ENCODE measurements around the gene FBH1.

The FBH1 gene

GRCh38 chr10:5917305-5917704 is 27.3 kb downstream of the FBH1 start:
- Histone ChIP-seq H3K36me3 (ENCODE audit: control insufficient read depth, insufficient read depth, low read length) (peaks cover 33% of the 10 kb centered on the region), H3K4me3 (ENCODE audit: low read length) (no peak overlapping the region), H3K9me3 (ENCODE audit: control insufficient read depth, insufficient read depth, low read length) (no peaks in the 10 kb centered on the region), H3K4me1 (ENCODE audit: control insufficient read depth, insufficient read depth, low read length) (no peaks in the 10 kb centered on the region), H3K27me3 (ENCODE audit: control insufficient read depth, insufficient read depth, low read length) (no peaks in the 10 kb centered on the region), H3K27ac (ENCODE audit: low read length) (no peak overlapping the region)
- no CpG with 5 or more reads among the region's 13 CpGs for WGBS (ENCODE audit: insufficient coverage, insufficient read length)
- DNase-seq (ENCODE audit: low read depth, low spot score): no peak

- Histone ChIP-seq H3K9me3 (ENCODE audit: control insufficient read depth, insufficient read depth, low read length) (no peaks in the 10 kb centered on the region), H3K27ac (ENCODE audit: low read length) (no peak overlapping the region), H3K27me3 (ENCODE audit: control insufficient read depth, insufficient read depth, low read length) (no peaks in the 10 kb centered on the region), H3K4me3 (ENCODE audit: low read length) (no peak overlapping the region), H3K4me1 (ENCODE audit: control insufficient read depth, insufficient read depth, low read length) (no peaks in the 10 kb centered on the region), H3K36me3 (ENCODE audit: control insufficient read depth, insufficient read depth, low read length) (peaks cover 36% of the 10 kb centered on the region)
- DNase-seq (ENCODE audit: low read depth, low spot score): no peak
- WGBS (ENCODE audit: insufficient coverage, insufficient read length): no CpG with 5 or more reads among the region's 4 CpGs
Measured at GRCh38 chr10:5918763-5919162, 28.7 kb downstream of the FBH1 start.

- WGBS (ENCODE audit: insufficient coverage, insufficient read length): no CpG with 5 or more reads among the region's 7 CpGs
- Histone ChIP-seq H3K27ac (ENCODE audit: low read length) (no peak overlapping the region), H3K9me3 (ENCODE audit: control insufficient read depth, insufficient read depth, low read length) (no peaks in the 10 kb centered on the region), H3K36me3 (ENCODE audit: control insufficient read depth, insufficient read depth, low read length) (peaks cover 34% of the 10 kb centered on the region), H3K4me1 (ENCODE audit: control insufficient read depth, insufficient read depth, low read length) (no peaks in the 10 kb centered on the region), H3K27me3 (ENCODE audit: control insufficient read depth, insufficient read depth, low read length) (no peaks in the 10 kb centered on the region), H3K4me3 (ENCODE audit: low read length) (no peak overlapping the region)
- no peak for DNase-seq (ENCODE audit: low read depth, low spot score)
Measured at GRCh38 chr10:5919568-5919967, 29.5 kb downstream of the FBH1 start.

- DNase-seq (ENCODE audit: low read depth, low spot score): no peak
- H3K9me3 ChIP-seq (ENCODE audit: control insufficient read depth, insufficient read depth, low read length): no peaks in the 10 kb centered on the region
- H3K36me3 ChIP-seq (ENCODE audit: control insufficient read depth, insufficient read depth, low read length): peaks cover 31% of the 10 kb centered on the region
- no peak overlapping the region for H3K4me3 ChIP-seq (ENCODE audit: low read length)
- WGBS (ENCODE audit: insufficient coverage, insufficient read length): no CpG with 5 or more reads among the region's 5 CpGs
- no peak overlapping the region for H3K27ac ChIP-seq (ENCODE audit: low read length)
- no peaks in the 10 kb centered on the region for H3K27me3 ChIP-seq (ENCODE audit: control insufficient read depth, insufficient read depth, low read length)
- no peaks in the 10 kb centered on the region for H3K4me1 ChIP-seq (ENCODE audit: control insufficient read depth, insufficient read depth, low read length)
Measured at GRCh38 chr10:5921746-5922145, 31.7 kb downstream of the FBH1 start.

GRCh38 chr10:5924889-5925288 is 34.8 kb downstream of the FBH1 start:
- no peak overlapping the region for H3K4me3 ChIP-seq (ENCODE audit: low read length)
- DNase-seq (ENCODE audit: low read depth, low spot score): no peak
- no peak overlapping the region for H3K27ac ChIP-seq (ENCODE audit: low read length)
- peaks cover 32% of the 10 kb centered on the region for H3K36me3 ChIP-seq (ENCODE audit: control insufficient read depth, insufficient read depth, low read length)
- H3K4me1 ChIP-seq (ENCODE audit: control insufficient read depth, insufficient read depth, low read length): no peaks in the 10 kb centered on the region
- whole genome bisulfite sequencing (ENCODE audit: insufficient coverage, insufficient read length): no CpG with 5 or more reads among the region's 10 CpGs
- no peaks in the 10 kb centered on the region for H3K9me3 ChIP-seq (ENCODE audit: control insufficient read depth, insufficient read depth, low read length)
- no peaks in the 10 kb centered on the region for H3K27me3 ChIP-seq (ENCODE audit: control insufficient read depth, insufficient read depth, low read length)

GRCh38 chr10:5927306-5927705 is 37.3 kb downstream of the FBH1 start:
- WGBS (ENCODE audit: insufficient coverage, insufficient read length): no CpG with 5 or more reads among the region's 8 CpGs
- no peak overlapping the region for H3K4me3 ChIP-seq (ENCODE audit: low read length)
- H3K9me3 ChIP-seq (ENCODE audit: control insufficient read depth, insufficient read depth, low read length): no peaks in the 10 kb centered on the region
- no peaks in the 10 kb centered on the region for H3K27me3 ChIP-seq (ENCODE audit: control insufficient read depth, insufficient read depth, low read length)
- H3K4me1 ChIP-seq (ENCODE audit: control insufficient read depth, insufficient read depth, low read length): no peaks in the 10 kb centered on the region
- H3K36me3 ChIP-seq (ENCODE audit: control insufficient read depth, insufficient read depth, low read length): peaks cover 26% of the 10 kb centered on the region
- no peak for DNase-seq (ENCODE audit: low read depth, low spot score)
- H3K27ac ChIP-seq (ENCODE audit: low read length): no peak overlapping the region

GRCh38 chr10:5929442-5929841 is 39.4 kb downstream of the FBH1 start:
- H3K4me1 ChIP-seq (ENCODE audit: control insufficient read depth, insufficient read depth, low read length): no peaks in the 10 kb centered on the region
- no peak overlapping the region for H3K4me3 ChIP-seq (ENCODE audit: low read length)
- no peak for DNase-seq (ENCODE audit: low read depth, low spot score)
- H3K27ac ChIP-seq (ENCODE audit: low read length): no peak overlapping the region
- no peaks in the 10 kb centered on the region for H3K9me3 ChIP-seq (ENCODE audit: control insufficient read depth, insufficient read depth, low read length)
- H3K27me3 ChIP-seq (ENCODE audit: control insufficient read depth, insufficient read depth, low read length): no peaks in the 10 kb centered on the region
- H3K36me3 ChIP-seq (ENCODE audit: control insufficient read depth, insufficient read depth, low read length): peaks cover 19% of the 10 kb centered on the region; the same call in 1 of the 2 replicates
- no CpG with 5 or more reads among the region's 8 CpGs for WGBS (ENCODE audit: insufficient coverage, insufficient read length)

GRCh38 chr10:5930272-5930671 is 40.2 kb downstream of the FBH1 start:
- Histone ChIP-seq H3K4me1 (ENCODE audit: control insufficient read depth, insufficient read depth, low read length) (no peaks in the 10 kb centered on the region), H3K36me3 (ENCODE audit: control insufficient read depth, insufficient read depth, low read length) (peaks cover 19% of the 10 kb centered on the region; the same call in 1 of the 2 replicates), H3K27me3 (ENCODE audit: control insufficient read depth, insufficient read depth, low read length) (no peaks in the 10 kb centered on the region), H3K4me3 (ENCODE audit: low read length) (no peak overlapping the region), H3K9me3 (ENCODE audit: control insufficient read depth, insufficient read depth, low read length) (no peaks in the 10 kb centered on the region), H3K27ac (ENCODE audit: low read length) (no peak overlapping the region)
- no peak for DNase-seq (ENCODE audit: low read depth, low spot score)
- WGBS (ENCODE audit: insufficient coverage, insufficient read length): no CpG with 5 or more reads among the region's 11 CpGs

- no peak for DNase-seq (ENCODE audit: low read depth, low spot score)
- Histone ChIP-seq H3K4me1 (ENCODE audit: control insufficient read depth, insufficient read depth, low read length) (no peaks in the 10 kb centered on the region; the same call in 1 of the 2 replicates), H3K27me3 (ENCODE audit: control insufficient read depth, insufficient read depth, low read length) (no peaks in the 10 kb centered on the region), H3K27ac (ENCODE audit: low read length) (no peak overlapping the region), H3K4me3 (ENCODE audit: low read length) (no peak overlapping the region), H3K9me3 (ENCODE audit: control insufficient read depth, insufficient read depth, low read length) (no peaks in the 10 kb centered on the region), H3K36me3 (ENCODE audit: control insufficient read depth, insufficient read depth, low read length) (peaks cover 24% of the 10 kb centered on the region)
- WGBS (ENCODE audit: insufficient coverage, insufficient read length): no CpG with 5 or more reads among the region's 5 CpGs
Measured at GRCh38 chr10:5932345-5932744, 42.3 kb downstream of the FBH1 start.

- WGBS (ENCODE audit: insufficient coverage, insufficient read length): no CpG with 5 or more reads among the region's 14 CpGs
- H3K27ac ChIP-seq (ENCODE audit: low read length): no peak overlapping the region
- no peaks in the 10 kb centered on the region for H3K27me3 ChIP-seq (ENCODE audit: control insufficient read depth, insufficient read depth, low read length)
- no peak for DNase-seq (ENCODE audit: low read depth, low spot score)
- no peaks in the 10 kb centered on the region for H3K9me3 ChIP-seq (ENCODE audit: control insufficient read depth, insufficient read depth, low read length)
- peaks cover 20% of the 10 kb centered on the region for H3K36me3 ChIP-seq (ENCODE audit: control insufficient read depth, insufficient read depth, low read length)
- no peaks in the 10 kb centered on the region; the same call in 1 of the 2 replicates for H3K4me1 ChIP-seq (ENCODE audit: control insufficient read depth, insufficient read depth, low read length)
- H3K4me3 ChIP-seq (ENCODE audit: low read length): no peak overlapping the region
Measured at GRCh38 chr10:5933909-5934546, 44.0 kb downstream of the FBH1 start.

- DNase-seq (ENCODE audit: low read depth, low spot score): no peak
- no CpG with 5 or more reads among the region's 10 CpGs for WGBS (ENCODE audit: insufficient coverage, insufficient read length)
- H3K9me3 ChIP-seq (ENCODE audit: control insufficient read depth, insufficient read depth, low read length): no peaks in the 10 kb centered on the region
- H3K27me3 ChIP-seq (ENCODE audit: control insufficient read depth, insufficient read depth, low read length): no peaks in the 10 kb centered on the region
- no peaks in the 10 kb centered on the region; the same call in 1 of the 2 replicates for H3K4me1 ChIP-seq (ENCODE audit: control insufficient read depth, insufficient read depth, low read length)
- H3K36me3 ChIP-seq (ENCODE audit: control insufficient read depth, insufficient read depth, low read length): peaks cover 17% of the 10 kb centered on the region
- H3K27ac ChIP-seq (ENCODE audit: low read length): no peak overlapping the region
- H3K4me3 ChIP-seq (ENCODE audit: low read length): no peak overlapping the region
Measured at GRCh38 chr10:5935628-5936027, 45.6 kb downstream of the FBH1 start.

All from iPS DF 6.9 (cell line).